Measurements from ENCODE around the gene MYOZ3.

Gene MYOZ3

DNA sequence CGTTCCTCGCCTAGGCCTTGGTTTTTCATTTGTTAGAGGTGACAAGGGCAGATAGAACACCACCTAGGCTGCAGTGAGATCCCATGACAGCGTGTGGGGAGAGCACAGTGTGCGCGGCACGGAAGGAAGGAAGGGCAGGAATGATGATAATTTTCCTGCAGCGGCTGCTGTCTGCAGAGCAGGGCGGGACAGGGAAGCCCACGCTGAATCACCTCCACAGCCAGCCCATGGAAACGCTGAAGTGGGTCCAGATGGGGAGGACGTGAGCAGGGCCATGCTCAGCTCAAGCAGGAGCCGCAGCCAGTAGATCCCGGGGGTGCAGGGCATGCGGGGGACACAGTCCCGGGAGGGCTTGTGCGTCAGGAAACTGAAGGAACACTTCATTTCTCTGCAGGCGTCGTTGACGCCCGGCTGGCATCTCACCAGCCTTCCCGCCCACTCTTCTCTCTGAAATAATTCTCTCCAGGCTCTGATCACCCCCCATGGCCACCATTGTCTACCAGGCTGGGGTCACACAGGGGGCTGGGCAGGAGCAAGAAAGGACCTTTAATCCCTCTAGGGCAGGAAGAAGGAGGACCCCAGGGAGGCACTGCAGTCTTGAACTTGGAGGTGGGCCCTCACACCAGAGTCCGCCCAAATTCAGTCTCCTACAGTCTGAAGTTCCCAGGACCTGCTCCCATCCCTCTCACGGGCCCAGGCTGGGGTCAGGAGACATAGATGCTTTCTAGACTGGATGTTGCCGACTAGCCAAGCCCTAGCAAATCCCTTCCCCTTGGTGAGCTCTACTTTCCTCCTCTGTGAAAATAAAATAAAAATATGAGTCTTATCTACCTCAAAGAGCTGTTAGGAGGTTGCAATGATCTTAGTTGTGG, 41.5 kb upstream of the MYOZ3 start:
- Histone ChIP-seq H2AFZ (ENCODE audit: low read depth, low read length) (no peak overlapping the region), H3K79me2 (ENCODE audit: insufficient read depth, low read length) (no peaks in the 10 kb centered on the region)

DNA sequence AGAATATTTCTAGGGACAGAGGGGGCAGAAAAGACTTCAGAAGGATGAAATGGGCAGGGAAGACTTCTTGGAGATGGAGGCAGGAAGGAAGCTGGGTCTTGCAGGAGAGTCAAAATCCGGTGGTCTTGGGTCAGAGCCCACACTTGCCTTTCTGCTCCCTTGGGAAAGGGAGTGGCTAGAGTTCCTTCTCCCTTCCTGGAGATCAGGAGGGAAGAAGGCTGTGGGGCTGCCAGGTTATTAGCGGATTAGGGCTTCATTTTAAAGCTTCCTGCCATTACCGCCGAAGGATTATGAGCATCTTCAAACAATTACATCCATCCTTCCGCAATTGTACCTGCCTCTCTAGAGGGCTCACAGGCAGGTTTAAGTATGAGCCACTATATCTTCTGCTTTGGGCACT, 39.8 kb upstream of the MYOZ3 start:
- Histone ChIP-seq H3K4me2 (ENCODE audit: insufficient read depth, low read length) (no peak overlapping the region), H3K9me3 (ENCODE audit: insufficient read depth, low read length, severe bottlenecking) (no peaks in the 10 kb centered on the region), H2AFZ (ENCODE audit: low read depth, low read length) (no peak overlapping the region), H3K4me3 (ENCODE audit: low read depth in 1 of 2, low read length in 2 of 2) (no peak overlapping the region), H3K79me2 (ENCODE audit: insufficient read depth, low read length) (no peaks in the 10 kb centered on the region), H3K36me3 (ENCODE audit: insufficient read depth, low read length) (no peaks in the 10 kb centered on the region), H3K4me1 (ENCODE audit: insufficient read depth, low read length) (no peaks in the 10 kb centered on the region), H3K27me3 (ENCODE audit: insufficient read depth, low read length, poor library complexity) (peaks cover 3% of the 10 kb centered on the region), H3K9ac (ENCODE audit: low read depth, low read length) (no peak overlapping the region), H3K27ac (ENCODE audit: low read length) (no peak overlapping the region), H4K20me1 (ENCODE audit: insufficient read depth, low read length) (no peaks in the 10 kb centered on the region)
- no peak for TF ChIP-seq EZH2 (IDR thresholded peaks at IDR 0.05; ENCODE audit: borderline replicate concordance, low read depth, low read length, severe bottlenecking)
- TF ChIP-seq, protein P1, sequence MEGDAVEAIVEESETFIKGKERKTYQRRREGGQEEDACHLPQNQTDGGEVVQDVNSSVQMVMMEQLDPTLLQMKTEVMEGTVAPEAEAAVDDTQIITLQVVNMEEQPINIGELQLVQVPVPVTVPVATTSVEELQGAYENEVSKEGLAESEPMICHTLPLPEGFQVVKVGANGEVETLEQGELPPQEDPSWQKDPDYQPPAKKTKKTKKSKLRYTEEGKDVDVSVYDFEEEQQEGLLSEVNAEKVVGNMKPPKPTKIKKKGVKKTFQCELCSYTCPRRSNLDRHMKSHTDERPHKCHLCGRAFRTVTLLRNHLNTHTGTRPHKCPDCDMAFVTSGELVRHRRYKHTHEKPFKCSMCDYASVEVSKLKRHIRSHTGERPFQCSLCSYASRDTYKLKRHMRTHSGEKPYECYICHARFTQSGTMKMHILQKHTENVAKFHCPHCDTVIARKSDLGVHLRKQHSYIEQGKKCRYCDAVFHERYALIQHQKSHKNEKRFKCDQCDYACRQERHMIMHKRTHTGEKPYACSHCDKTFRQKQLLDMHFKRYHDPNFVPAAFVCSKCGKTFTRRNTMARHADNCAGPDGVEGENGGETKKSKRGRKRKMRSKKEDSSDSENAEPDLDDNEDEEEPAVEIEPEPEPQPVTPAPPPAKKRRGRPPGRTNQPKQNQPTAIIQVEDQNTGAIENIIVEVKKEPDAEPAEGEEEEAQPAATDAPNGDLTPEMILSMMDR (IDR thresholded peaks at IDR 0.05; ENCODE audit: borderline replicate concordance, extremely low read depth, low read length, poor library complexity, severe bottlenecking): no peak
- no peak for ATAC-seq (ENCODE audit: insufficient read depth, low read depth)
- no peak for DNase-seq

More for the DNA sequence above, 41.5 kb upstream of the MYOZ3 start:
- no peak for TF ChIP-seq EZH2 (IDR thresholded peaks at IDR 0.05; ENCODE audit: borderline replicate concordance, low read depth, low read length, severe bottlenecking)
- TF ChIP-seq, protein P1 (IDR thresholded peaks at IDR 0.05; ENCODE audit: borderline replicate concordance, extremely low read depth, low read length, poor library complexity, severe bottlenecking): no peak
- Histone ChIP-seq H3K9me3 (ENCODE audit: insufficient read depth, low read length, severe bottlenecking) (no peaks in the 10 kb centered on the region), H3K4me1 (ENCODE audit: insufficient read depth, low read length) (no peaks in the 10 kb centered on the region), H4K20me1 (ENCODE audit: insufficient read depth, low read length) (no peaks in the 10 kb centered on the region), H3K9ac (ENCODE audit: low read depth, low read length) (no peak overlapping the region), H3K4me2 (ENCODE audit: insufficient read depth, low read length) (no peak overlapping the region), H3K4me3 (ENCODE audit: low read depth in 1 of 2, low read length in 2 of 2) (no peak overlapping the region), H3K27ac (ENCODE audit: low read length) (no peak overlapping the region), H3K36me3 (ENCODE audit: insufficient read depth, low read length) (no peaks in the 10 kb centered on the region), H3K27me3 (ENCODE audit: insufficient read depth, low read length, poor library complexity) (peaks cover 5% of the 10 kb centered on the region)
- DNase-seq (no peak), ATAC-seq (ENCODE audit: insufficient read depth, low read depth) (no peak)

DNA sequence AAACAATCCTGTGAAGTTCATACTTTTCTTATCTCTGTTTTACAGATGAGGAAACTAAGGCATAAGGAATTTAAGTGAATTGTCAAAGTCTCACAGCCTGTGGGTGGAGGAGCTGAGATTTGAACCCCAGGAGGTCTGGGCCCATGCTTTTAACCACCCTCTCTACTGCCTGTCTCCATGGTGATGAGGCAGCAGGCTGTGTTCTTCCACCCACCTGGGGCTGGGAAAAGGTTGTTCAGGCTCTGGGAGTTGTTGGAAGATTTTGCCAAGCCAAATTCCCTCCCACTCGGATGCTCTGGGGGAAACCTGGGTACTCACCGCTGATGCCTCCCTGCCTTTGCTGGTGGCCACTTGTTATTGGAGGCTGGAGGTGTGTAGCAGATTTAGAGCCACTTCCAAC, 38.9 kb upstream of the MYOZ3 start:
- H2AFZ ChIP-seq (ENCODE audit: low read depth, low read length): no peak overlapping the region
- no peaks in the 10 kb centered on the region for H4K20me1 ChIP-seq (ENCODE audit: insufficient read depth, low read length)
- H3K9me3 ChIP-seq (ENCODE audit: insufficient read depth, low read length, severe bottlenecking): no peaks in the 10 kb centered on the region
- no peak overlapping the region for H3K4me3 ChIP-seq (ENCODE audit: low read depth in 1 of 2, low read length in 2 of 2)
- no peak overlapping the region for H3K4me2 ChIP-seq (ENCODE audit: insufficient read depth, low read length)
- no peaks in the 10 kb centered on the region for H3K36me3 ChIP-seq (ENCODE audit: insufficient read depth, low read length)
- ATAC-seq (ENCODE audit: insufficient read depth, low read depth) (no peak), DNase-seq (no peak)
- no peak overlapping the region for H3K27ac ChIP-seq (ENCODE audit: low read length)
- H3K79me2 ChIP-seq (ENCODE audit: insufficient read depth, low read length): no peaks in the 10 kb centered on the region
- H3K27me3 ChIP-seq (ENCODE audit: insufficient read depth, low read length, poor library complexity): peaks cover 3% of the 10 kb centered on the region
- TF ChIP-seq, protein P1 (IDR thresholded peaks at IDR 0.05; ENCODE audit: borderline replicate concordance, extremely low read depth, low read length, poor library complexity, severe bottlenecking): no peak
- TF ChIP-seq EZH2 (IDR thresholded peaks at IDR 0.05; ENCODE audit: borderline replicate concordance, low read depth, low read length, severe bottlenecking): no peak
- no peaks in the 10 kb centered on the region for H3K4me1 ChIP-seq (ENCODE audit: insufficient read depth, low read length)
- H3K9ac ChIP-seq (ENCODE audit: low read depth, low read length): no peak overlapping the region

All from DND-41 (cell line).